Activated CD4-positive, alpha-beta T cell treated with anti-CD3 and anti-CD28 coated beads, Interleukin-10, Interleukin-2, amounts not matched to agents 100 ng/mL and 50 ng/mL, durations not matched to agents 16 hours and 8 hours (primary cell): Measurements from ENCODE around the gene MVK.

Experiments
- DNase-seq: peaks from one replicate; pipeline ENCODE4 v3.0.0-alpha.2; 2020

MVK gene

DNA sequence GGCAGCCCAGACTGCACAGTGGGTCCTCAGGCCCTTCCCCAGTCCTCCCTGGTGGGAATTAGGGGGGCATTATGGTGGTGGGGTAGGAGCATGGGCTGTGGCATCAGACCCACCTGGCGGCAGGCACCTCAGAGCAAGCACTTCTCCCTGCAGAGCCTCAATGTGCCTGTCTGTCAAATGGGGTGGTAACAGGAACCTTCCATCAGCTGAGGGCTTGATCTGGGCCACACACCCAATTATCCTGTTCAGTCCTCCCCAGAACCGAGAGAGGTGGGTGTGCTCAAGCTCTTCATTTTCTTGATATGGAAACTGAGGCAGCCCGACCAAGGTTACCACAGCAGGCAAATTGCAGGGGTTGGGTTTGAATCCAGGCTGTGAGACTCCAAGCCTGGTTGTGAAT, 38.4 kb downstream of the MVK start:
- DNase-seq: no peak

DNA sequence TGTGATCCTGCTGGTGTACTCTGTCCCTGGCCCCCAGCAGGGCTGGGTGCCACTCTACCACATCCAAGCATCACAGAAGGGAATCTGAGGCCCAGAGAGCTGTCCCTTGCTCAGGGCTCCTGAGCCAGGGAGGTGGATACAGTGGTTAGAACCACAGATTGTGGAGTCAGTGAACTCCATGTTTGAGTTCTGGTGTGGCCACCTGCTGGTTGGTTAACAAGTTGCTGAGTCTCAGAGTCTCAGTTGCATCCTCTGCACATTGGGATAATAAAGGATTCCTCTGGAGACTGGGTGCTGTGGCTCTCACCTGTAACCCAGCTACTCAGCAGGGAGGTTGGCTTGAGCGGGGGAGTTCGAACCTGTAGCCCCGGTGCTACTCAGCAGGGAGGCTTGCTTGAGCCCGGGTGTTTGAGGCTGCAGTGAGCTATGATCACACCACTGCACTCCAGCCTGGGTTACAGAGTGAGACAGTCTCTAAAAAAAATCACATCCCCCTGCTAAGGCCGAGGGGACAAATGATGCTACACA, 39.4 kb downstream of the MVK start:
- DNase-seq: no peak

DNA sequence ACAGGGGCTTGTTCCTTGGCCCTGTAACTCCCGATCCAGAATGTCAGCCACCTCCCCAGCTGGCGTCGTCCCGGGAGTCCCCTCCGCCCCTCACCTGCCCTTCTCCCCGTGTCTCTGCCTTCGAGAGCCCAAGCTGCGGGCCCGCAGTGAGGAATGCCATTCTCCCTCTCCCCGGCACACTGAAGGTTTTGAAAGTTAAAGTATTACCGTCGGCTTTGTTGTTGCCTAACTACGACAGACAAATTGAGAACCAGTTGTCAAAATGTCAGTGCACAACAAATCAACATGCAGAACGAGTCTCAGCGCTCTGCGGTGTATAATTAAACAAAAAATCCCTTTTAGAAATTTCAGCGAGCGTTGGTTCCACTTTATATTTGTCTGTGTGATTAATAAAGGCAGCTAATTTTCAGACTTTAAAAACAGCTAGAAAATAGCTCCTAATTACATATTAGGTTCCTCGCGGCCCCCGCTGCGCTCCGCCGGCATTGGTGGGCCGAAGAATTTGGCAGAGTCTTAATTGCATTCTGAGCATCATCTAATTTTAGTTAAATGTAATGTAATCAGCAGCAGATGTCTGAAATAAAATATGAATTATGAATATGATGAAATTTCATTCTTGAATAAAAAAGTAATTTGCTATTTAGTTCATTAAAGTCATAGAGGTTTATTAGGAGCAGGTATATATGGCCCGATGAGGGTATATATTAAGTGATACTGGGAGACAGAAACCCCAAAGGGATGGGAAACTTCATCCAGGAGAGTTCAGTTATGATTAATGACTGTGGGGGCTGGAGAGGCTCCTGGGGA, 40.3 kb downstream of the MVK start:
- no peak for DNase-seq

DNA sequence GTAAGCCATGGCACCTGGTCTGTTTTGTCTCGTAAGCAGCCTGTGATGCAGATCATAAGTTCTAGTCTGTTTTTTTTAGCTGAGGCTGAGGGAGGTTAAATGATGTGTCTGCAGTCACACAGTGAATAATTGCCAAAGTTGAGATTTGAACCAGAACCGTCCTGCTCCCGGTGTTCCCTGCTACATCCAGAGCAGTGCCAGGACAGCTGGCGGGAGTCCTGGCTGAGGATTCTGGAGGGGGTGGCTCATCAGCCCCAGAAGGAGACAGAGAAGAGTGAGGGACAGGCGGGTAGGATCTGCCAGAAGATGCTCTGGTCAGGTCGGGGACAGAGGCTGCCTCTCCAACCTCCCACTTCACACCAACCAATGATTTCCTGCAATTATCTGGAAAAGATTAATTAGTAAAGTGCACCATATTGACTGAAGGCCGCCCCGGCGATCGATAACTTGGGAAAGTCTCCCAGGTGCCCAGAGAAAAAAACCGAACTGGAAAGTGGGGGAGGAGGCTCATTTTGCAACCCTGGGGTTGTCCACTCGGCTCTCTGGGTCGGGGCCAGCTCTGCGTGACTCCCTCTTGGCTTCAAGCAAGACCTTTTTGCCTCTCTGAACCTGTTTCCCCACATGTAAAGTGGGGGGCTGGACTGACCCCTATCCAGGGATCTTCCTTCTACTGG, 42.1 kb downstream of the MVK start:
- no peak for DNase-seq

DNA sequence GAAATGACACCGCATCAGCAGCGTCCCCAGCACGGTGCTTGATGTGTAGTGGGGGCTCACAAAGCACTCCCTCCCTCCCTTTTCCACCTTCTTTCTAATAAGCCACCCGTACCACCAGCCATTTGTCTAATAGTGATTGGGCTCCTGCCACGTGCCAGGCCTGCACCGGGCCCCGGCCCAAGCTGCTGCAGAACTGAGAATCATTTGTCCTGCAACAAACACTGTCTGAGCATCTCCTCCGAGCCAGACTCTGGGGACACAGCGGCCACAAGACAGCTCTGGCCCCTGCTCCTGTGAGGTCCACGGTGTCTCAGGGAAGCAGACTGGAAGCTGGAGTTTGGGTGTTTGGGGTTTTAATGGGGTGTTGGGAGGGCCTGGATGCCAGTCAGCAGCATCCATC, 43.9 kb downstream of the MVK start:
- no peak for DNase-seq

DNA sequence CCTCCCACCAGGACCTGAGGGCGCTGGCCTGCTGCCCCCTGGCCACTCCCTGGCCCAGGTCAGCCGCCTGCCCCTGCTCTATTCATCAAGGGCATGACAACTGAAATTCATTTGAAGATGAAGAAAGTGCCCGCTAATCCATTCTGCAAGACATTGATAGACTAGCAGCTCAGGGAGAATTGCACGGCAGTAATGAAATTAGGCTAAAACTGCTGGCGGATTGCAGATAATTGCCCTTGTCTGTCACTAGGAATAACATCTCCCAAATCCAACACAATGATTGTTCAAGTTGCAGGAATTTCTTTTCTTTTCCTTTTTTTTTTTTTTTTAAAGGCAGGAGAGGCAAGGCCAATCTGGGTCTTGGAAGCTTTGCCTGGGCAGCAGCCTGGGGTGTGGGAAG, 44.5 kb downstream of the MVK start:
- DNase-seq: no peak

DNA sequence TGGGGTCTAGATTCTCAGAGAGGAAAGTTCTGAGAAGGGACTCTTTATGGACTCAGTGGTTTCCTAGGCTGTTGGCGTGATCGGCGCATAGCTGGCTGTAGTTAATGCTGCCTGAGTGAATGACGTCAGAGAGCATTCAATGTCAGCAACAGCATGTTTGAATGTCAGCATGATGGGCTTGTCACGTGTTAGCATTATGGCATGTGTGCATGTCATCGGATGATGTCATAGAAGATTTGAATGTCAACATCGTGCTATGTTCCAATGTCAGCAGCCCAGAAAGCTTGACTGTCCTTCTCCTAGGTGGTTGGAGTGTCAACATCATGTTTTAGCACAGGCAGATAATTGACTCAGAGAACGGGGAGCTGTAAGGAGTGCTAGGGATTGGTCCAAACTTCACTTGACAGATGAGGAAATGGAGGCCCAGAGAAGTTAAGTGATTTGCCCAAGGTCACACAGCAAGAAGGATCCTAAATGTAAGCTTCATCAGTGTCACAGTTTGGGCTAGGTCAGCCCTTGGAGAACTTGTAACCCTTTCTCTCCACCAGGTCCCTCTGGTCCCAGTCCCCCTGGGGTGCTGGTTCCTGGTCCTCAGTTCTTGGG, 45.5 kb downstream of the MVK start:
- no peak for DNase-seq

DNA sequence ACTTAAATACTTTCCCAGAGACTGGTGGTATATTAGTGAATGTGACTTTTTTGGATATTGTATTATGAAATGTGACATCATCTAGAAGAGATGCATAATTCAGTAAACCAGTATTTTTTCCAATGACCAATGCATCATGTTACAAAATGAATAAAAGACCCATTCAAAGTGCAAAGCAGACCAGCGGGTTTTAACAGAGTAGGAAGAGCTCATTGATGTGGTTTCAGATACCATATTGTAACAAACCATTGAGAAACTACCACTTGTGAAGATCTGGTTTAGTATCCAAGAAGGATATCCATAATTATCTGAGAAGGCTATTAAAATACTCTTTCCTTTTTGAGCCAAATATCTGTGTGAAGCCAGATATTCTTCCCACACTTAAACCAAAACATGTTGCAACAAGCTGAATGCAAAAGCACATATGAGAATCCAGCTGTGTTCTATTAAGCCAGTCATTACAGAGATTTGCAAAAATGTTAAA, 47.7 kb downstream of the MVK start:
- no peak for DNase-seq

DNA sequence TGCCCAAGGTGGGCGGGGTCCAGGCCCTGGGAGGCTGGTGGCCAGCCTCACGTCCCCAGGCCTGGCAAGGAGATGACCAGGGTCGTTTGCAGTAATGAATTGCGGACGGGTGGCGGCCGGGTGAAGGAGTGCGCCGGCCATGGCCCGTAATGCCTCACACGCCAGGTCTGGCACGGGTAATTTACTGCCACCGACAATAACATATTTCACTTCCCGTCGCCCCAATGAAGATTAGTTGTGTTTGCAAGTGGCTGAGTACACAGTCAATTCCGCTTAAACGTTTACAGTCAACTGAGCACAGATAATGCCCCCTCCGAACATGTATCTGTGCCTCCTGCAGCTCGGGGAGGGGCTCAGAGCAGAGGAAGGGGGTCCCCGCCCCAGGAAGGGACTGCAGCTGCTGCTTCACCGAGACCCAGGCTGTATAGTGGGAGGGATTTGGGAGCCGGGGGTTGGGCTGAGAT, 48.3 kb downstream of the MVK start:
- no peak for DNase-seq

DNA sequence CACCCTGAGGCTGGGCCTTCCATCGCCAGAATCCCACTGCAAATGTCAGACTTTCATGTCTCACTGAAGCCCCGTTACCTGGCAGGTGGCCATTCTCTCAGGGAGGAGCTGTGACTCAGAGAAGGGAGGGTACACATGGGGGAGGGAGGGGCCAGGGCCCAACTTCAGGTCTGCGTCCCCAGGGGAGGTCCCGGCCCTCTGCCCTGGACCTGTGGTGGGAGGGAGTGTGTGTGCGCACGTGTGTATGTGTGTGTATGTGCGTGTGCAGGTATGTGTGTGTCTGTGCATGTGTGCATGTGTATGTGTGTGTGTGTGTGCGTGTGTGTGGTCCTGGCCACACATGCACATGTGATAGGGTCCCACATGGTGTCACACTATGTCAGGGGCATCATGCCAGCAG, 50.9 kb downstream of the MVK start:
- no peak for DNase-seq

DNA sequence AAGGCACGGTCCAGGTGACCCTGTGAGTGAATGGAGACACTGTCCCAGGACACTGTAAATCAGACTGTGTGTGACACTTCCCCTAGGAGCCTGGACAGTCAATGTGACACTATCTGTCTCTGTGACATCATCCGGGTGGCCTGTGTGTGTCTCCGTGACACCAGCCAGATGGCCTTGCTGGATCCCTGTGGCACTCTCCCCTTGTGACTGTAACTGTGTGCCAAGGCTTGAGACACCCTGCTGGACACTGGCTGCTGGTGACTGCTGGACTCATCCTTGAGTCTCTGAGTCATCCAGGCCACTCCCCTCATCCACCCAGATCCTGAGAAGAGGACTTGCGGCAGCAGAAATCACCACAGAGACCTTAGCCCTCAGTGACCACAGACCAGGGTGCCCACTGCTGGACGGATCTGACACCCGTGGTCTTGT, 51.6 kb downstream of the MVK start:
- no peak for DNase-seq

DNA sequence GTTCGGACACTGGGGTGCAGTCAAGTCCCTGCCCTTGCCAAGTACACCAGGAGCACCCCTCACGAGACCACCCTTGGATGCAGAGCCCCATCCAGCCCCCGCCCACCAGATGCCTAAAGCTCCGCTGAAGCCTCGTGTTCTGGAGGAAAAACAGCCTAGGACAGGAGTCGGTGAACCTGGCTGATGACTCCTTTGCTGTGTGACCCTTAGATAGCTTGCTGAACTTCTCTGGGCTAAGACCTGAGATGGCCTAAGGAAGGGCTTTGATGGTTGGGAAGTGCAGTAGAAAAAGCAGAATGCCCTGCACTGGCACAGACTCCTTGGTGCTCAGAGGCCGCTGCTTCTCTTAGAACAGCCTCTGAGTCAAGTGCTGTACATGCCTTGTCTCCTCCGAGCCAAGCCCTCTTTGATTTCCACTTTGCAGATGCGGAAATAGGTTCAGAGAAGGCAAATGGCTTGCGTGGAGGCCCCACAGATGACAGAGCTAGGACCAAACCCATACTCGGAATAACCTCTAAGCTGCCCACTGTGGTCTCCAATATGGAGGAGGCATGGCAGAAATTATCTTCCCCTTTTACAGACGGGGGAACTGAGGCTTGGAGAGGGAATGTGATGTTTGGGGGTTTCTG, 52.3 kb downstream of the MVK start:
- no peak for DNase-seq

DNA sequence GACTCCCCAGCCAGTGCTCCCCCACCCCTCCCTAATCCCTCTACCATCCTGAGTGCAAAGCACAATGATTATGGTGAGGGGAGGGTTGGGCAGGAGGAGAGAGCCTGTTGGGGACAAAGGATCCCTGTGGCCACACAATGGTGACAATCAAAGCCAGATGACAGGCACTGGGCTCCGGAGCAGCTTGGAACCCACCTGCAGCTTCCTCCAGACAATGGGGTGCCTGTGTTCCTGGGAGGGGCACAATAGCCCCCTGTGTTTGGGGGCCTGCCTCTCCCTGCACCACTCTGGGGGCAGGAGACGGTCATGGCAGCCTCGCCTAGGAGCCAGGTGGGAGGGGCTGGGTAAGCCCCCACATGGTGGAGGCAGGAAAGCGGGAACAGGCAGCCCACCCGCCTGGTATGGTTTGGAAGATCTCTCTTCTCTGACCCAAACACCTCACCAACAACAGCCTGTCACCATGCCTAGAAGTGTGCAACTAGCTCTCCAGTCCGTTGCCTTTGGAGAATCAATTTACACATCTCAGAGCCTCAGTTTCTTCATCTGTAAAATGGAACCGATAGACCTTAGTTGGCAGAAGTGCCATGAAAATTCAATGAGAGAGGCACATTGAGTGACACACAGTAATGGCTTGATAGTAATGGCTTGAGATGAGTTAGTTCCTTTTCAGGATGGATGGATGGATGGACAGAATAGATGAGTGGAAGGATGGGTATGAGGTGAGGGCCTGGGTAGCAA, 53.0 kb downstream of the MVK start:
- DNase-seq: no peak

DNA sequence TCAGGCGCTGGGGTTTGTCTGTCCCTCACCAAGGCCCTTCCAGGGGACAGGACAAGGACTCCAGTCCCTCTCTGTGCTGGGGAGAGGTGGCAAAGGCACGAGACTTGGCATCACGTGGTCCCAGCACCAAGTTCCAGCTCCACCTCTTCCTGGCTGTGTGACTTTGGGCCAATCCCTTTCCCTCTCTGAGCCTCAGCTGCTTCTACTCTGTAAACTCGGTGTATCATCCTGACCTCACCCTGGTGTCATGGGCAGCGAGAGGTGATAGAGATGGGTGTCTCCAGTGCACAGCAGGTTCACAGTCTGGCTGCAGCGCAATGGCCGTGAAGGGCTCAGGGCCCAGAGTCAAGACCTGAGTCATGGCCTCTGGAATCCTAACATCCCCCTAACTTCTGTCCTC, 54.0 kb downstream of the MVK start:
- DNase-seq: no peak

DNA sequence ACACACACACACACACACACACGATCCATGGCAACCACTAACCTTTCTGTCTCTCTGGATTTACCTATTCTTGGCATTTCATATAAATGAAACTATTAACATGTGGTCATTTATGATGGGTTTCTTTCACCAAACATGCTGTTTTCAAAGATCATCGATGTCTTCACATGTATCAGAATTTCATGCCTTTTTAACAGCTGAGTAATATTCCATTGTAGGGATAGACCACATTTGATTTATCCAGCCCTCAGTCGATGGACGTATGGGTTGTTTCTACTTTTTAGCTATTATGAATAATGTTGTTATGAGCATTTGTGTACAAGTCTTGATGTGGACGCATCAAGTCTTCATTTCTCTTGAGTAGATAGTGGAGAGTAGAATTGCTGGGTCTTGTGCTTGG, 56.5 kb downstream of the MVK start:
- no peak for DNase-seq

DNA sequence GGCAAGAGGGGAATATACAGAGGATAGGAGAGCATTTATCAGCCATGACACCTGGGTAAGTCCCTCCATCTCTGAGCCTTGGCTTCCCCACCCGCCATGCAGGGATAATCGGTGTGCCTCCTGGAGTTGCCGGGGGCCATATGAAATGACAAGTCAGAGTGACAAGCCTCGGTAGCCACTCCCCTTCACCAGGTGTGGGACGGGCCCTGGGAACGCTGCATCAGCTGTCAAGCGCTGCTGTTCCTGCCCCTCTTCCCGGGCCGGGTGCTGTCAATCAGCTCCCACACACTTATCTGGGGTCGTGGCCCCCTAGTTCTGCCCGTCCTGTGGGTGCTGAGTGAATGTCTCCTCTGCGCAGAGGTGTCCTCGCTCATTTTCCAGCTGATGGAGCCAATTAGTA, 57.2 kb downstream of the MVK start:
- DNase-seq: no peak

DNA sequence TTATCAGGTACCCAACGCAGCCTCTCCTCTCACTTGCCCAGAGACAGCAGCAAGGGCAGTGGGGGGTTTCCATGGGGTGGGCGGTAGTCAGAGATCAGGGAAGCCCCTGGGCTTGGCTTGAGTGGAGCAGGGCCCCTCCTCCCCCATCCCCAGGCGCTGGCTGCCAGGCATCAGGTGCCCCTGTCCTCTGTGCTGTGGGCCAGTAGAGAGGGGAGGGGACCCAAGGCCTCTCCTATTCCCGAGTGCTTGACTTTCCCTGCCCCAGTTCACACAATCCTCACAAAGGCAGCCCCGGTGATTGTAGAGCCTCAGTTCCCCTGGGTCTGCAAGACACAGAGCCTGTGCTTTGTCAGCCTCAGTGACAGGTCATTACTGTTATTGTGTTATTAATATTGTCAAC, 57.7 kb downstream of the MVK start:
- DNase-seq: no peak

DNA sequence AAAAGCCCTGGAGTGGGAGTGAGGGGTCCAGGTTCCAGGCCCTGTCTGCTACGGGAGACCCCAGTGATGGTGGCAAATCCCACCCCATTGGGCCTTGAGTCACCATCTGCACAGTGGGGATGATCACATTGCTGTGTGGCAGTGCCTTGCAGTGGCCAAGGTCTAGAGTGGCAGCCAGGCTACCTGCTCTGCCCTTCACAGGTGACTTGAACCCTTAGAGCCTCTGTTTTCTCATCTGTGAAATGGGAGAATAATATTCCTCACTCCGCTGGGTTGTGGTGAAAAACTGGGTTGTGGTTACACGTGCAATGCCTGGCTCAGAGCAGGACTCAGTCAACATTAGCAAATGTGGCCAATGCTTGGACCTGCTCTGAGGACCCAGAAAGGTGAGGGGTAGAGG, 58.2 kb downstream of the MVK start:
- no peak for DNase-seq

DNA sequence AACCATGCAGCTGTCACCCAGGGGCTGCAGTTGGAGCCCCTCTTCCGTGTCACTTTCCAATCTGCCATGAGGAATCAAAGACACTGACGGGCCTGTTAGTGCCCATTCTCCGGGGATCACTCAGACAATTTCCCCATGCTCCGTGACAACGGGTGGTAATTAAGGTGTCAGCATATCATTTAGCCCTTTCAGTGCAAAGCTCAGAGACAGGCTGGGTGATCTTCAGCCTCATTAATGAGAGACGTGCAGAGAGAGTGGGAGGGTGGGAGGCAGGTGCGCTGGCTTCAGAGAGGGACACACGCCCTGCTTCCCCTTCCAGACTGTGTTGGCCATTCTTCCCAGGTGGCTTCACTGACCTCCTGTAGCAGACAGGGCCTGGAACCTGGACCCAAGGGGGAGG, 58.7 kb downstream of the MVK start:
- DNase-seq: no peak

DNA sequence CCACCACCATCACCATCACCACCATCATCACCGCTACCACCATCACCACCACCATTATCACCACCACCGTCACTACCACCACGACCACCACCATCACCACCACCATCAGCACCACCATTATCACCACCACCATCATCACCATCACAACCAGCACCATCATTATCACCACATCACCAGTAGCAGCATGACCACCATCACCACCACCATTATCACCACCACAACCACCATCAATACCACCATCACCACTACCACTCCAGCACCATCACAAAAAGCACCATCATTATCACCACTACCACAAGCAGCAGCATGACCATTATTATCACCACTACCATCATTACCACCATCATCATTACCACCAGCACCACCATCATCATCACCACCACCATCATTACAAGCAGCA, 62.1 kb downstream of the MVK start:
- DNase-seq: no peak

DNA sequence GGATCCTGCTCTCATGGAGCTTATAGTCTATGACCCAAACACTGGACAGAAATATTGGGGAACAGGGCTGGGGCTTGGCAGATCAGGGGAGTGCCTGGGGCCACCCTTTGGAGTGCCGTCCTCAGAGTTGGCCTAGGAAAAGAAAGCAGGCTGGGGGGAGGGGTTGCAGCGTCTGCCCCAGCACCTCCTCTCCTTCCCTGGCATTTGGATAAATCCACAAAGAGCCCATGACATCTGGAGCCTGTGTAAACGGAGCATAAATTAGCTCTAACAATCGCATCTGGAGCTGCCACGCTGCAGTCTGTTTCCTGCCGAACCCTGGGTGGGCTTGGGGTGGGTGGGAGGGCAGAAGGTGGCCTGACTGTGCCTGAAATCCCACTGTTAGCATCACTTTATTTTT, 63.8 kb downstream of the MVK start:
- no peak for DNase-seq

DNA sequence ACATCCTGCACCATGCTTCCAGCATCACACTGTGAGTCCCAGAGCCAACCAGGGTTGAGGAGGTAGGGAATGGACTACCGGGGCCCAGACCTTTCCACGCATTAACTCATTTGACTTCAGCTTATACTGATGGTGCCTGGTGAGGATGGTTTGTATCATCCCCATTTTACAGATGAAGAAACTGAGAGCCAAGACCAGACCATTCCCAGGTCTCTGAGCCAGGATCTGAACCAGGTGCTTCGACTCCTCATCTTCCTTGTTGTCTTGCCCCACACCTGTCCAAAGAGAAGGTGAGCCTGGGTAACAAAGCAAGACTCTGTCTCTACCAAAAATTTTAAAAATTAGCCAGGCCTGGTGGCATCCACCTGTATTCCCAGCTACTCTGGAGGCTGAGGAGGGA, 64.4 kb downstream of the MVK start:
- no peak for DNase-seq

DNA sequence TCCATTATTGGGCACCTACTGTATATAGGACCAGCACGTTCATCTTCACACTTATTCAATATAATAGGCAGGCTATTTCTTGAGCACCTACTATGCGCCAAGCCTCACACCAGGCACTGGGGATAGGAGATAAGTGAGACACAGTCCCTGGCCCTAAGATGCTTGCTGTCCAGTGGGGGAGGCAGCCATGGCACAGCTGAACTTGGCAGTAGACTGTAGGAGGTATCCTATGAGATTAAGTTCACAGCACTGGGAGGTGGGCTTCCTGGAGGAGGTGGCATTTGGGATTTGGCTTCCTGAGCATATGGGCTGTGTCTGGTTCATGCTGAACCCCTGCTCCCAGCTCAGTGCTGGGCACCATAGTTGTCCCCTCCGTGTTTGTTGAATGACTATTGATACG, 65.1 kb downstream of the MVK start:
- DNase-seq: no peak
